ENCODE results near the gene YIPF2. TPM values are rescaled to one million over a fixed set of nuclear protein-coding genes. Genes with fewer than 3 reads are reported as not detected.

Gene YIPF2
- polyA plus RNA-seq, 1 of the 3 experiments (the other 2 are of a cell fraction), result 61.3 TPM

DNA sequence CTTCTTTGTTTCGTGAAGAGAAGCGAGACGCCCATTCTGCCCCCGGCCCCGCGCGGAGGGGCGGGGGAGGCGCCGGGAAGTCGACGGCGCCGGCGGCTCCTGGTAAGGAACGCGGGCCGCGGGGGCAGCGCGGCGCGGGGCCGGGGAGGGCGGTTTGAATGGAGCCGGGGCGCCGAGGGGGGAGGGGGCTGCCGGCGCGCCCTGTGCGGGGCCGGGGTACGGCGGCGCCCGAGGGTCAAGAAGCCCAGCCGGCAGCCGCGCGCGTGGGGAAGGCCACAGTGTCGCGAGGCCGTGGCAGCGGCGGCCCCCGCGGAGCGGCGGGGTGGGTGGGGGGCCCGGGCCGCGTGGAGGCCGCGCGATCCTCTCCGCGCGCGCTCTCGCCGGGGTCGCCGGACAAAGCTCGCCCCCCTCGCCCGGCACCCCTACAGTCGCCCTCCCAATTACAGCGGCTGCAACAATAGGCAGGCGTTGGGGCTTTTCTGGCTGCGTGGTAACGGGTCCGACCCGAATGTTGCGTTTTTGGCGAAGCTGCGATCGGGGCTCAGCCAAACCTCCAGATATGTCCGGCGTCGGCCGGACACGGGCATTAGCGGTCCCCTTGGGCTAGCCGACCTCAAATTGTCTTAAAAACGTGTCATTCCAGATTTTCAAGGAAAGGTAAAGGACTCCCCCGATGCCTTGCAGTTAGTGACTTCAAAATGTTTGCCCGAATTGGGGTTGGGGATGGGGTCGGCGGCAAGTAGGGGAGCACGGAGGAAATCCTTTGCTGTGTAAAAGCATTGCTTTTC lies 32.8 kb upstream of the YIPF2 start:
- 1% methylated on average over 27 of the region's 92 CpGs for WGBS (ENCODE audit: low lambda C conversion rate)
- H3K27ac ChIP-seq (ENCODE audit: low read depth in 2 of 2, low read length in 1 of 2), result peak overlapping the region; percentile 58 to 79
- ChIA-PET POLR2A (interaction anchor here (0.6 to 1.2 kb wide), 3 partner anchors 9 to 1033 kb away, joined by 3 to 4 read pairs (median 3); partner anchors contain the start of gene TMED1), CTCF (interaction anchor here (0.8 to 5.2 kb wide), 3 partner anchors 19 to 165 kb away, joined by 4 to 27 read pairs (median 15); no protein-coding TSS in a partner anchor)
- H4K20me1 ChIP-seq (ENCODE audit: insufficient read depth), result peaks cover 41% of the 10 kb centered on the region
- 0 out of 2 replicates have a peak, but pooled peaks have one; percentile 16 for TF ChIP-seq MAX (IDR thresholded peaks at IDR 0.05; ENCODE audit: low read depth)
- TF ChIP-seq EP300 (IDR thresholded peaks at IDR 0.05; ENCODE audit: borderline replicate concordance in 1 of 2, low read depth in 1 of 2, low read length in 1 of 2), result no peak
- TF ChIP-seq MXI1 (IDR thresholded peaks at IDR 0.05; ENCODE audit: low read depth, low read length), result 0 out of 2 replicates have a peak, but pooled peaks have one; percentile 43
- TF ChIP-seq FOXJ3 (CRISPR knock-in tag; IDR thresholded peaks at IDR 0.05), result no peak
- no peak for TF ChIP-seq SIN3A (IDR thresholded peaks at IDR 0.05; ENCODE audit: borderline replicate concordance, low read depth, low read length)
- TF ChIP-seq, protein P1, sequence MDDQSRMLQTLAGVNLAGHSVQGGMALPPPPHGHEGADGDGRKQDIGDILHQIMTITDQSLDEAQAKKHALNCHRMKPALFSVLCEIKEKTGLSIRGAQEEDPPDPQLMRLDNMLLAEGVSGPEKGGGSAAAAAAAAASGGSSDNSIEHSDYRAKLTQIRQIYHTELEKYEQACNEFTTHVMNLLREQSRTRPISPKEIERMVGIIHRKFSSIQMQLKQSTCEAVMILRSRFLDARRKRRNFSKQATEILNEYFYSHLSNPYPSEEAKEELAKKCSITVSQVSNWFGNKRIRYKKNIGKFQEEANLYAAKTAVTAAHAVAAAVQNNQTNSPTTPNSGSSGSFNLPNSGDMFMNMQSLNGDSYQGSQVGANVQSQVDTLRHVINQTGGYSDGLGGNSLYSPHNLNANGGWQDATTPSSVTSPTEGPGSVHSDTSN (IDR thresholded peaks at IDR 0.05), result no peak
- no peak; the same call in 1 of the 2 replicates for TF ChIP-seq POLR2AphosphoS5 (IDR thresholded peaks at IDR 0.05; ENCODE audit: low read depth, low read length)
- TF ChIP-seq TAF1 (IDR thresholded peaks at IDR 0.05; ENCODE audit: borderline replicate concordance, low read depth, low read length), result no peak; the same call in 1 of the 2 replicates
- TF ChIP-seq RXRA (IDR thresholded peaks at IDR 0.05; ENCODE audit: borderline replicate concordance, low read depth), result no peak
- TF ChIP-seq, protein P2, sequence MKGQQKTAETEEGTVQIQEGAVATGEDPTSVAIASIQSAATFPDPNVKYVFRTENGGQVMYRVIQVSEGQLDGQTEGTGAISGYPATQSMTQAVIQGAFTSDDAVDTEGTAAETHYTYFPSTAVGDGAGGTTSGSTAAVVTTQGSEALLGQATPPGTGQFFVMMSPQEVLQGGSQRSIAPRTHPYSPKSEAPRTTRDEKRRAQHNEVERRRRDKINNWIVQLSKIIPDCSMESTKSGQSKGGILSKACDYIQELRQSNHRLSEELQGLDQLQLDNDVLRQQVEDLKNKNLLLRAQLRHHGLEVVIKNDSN (IDR thresholded peaks at IDR 0.05; ENCODE audit: borderline replicate concordance, low read depth), result no peak
- no peak for TF ChIP-seq EZH2phosphoT487 (IDR thresholded peaks at IDR 0.05; ENCODE audit: borderline replicate concordance, low read depth)
- TF ChIP-seq NRF1 (IDR thresholded peaks at IDR 0.05; ENCODE audit: low read depth, low read length), result no peak
- no peak for TF ChIP-seq CTCF (IDR thresholded peaks at IDR 0.05)
- TF ChIP-seq MEF2A (IDR thresholded peaks at IDR 0.05; ENCODE audit: borderline replicate concordance, low read depth), result no peak
- TF ChIP-seq FOSL2 (IDR thresholded peaks at IDR 0.05; ENCODE audit: borderline replicate concordance, low read depth), result no peak
- TF ChIP-seq TEAD4 (IDR thresholded peaks at IDR 0.05; ENCODE audit: borderline replicate concordance, insufficient read depth), result no peak
- no peaks in the 10 kb centered on the region for H3K36me3 ChIP-seq (replicated peaks in 1 of 2; ENCODE audit: control insufficient read depth in 1 of 2, insufficient read depth in 2 of 2, low read length in 1 of 2)
- no peaks in the 10 kb centered on the region for H3K9me3 ChIP-seq
- H3K4me3 ChIP-seq (ENCODE audit: low read depth in 2 of 2, low read length in 1 of 2), result peak overlapping the region; percentile 66 to 76
- DNase-seq, result peak; percentile 90
- H3F3A ChIP-seq (replicated peaks; ENCODE audit: insufficient read depth), result peaks cover 4% of the 10 kb centered on the region
- H3K4me2 ChIP-seq, result peak overlapping the region; percentile 80
- H3K9me2 ChIP-seq, result no peaks in the 10 kb centered on the region
- H3K79me2 ChIP-seq (ENCODE audit: insufficient read depth), result peaks cover 62% of the 10 kb centered on the region
- H3K9ac ChIP-seq, result peak overlapping the region; percentile 88
- no peak overlapping the region; the same call in 1 of the 2 replicates for H2AFZ ChIP-seq (ENCODE audit: low read depth)
- peaks cover 0 to 9% of the 10 kb centered on the region in 2 experiments; a peak in 2 of 4 replicates for H3K4me1 ChIP-seq (ENCODE audit: control insufficient read depth in 1 of 2, insufficient read depth in 2 of 2, low read depth in 1 of 2, low read length in 1 of 2)
- no peaks in the 10 kb centered on the region for H3K27me3 ChIP-seq (ENCODE audit: insufficient read depth)
